Ectodermal cell (in vitro differentiated cells): ENCODE results near the gene FBXL7.

Experiments used
- H3K27ac ChIP-seq: 2 replicates; pipeline ENCODE4 v1.7.0; 2013; ENCODE audit warnings: mild to moderate bottlenecking, low read depth, low read length; ENCODE audit not compliant: insufficient read depth, poor library complexity, severe bottlenecking
- H3K27me3 ChIP-seq: 2 replicates; pipeline ENCODE4 v1.7.0; 2013; ENCODE audit warnings: mild to moderate bottlenecking, low read length; ENCODE audit not compliant: insufficient read depth, control insufficient read depth, poor library complexity, severe bottlenecking
- H3K36me3 ChIP-seq: one replicate; pipeline ENCODE4 v1.7.0; 2013; ENCODE audit warnings: low read length; ENCODE audit not compliant: control insufficient read depth, insufficient read depth
- H3K4me1 ChIP-seq: one replicate; pipeline ENCODE4 v1.7.0; 2013; ENCODE audit warnings: low read length; ENCODE audit not compliant: control insufficient read depth, insufficient read depth
- H3K4me3 ChIP-seq: 2 replicates; pipeline ENCODE4 v1.7.0; 2013; ENCODE audit warnings: low read depth, low read length, control low read depth; ENCODE audit not compliant: insufficient read depth
- H3K9me3 ChIP-seq: 2 replicates; pipeline ENCODE4 v1.7.0; 2013; ENCODE audit warnings: mild to moderate bottlenecking, low read length, moderate library complexity; ENCODE audit not compliant: control insufficient read depth
- WGBS, 2 experiments: methylation state at CpG; one replicate each; pipeline ENCODE4 v1.1.7; 2013; ENCODE audit warnings: missing lambda C conversion rate in 2 of 2; 5-methylcytosine and 5-hydroxymethylcytosine counted together

The FBXL7 gene

DNA sequence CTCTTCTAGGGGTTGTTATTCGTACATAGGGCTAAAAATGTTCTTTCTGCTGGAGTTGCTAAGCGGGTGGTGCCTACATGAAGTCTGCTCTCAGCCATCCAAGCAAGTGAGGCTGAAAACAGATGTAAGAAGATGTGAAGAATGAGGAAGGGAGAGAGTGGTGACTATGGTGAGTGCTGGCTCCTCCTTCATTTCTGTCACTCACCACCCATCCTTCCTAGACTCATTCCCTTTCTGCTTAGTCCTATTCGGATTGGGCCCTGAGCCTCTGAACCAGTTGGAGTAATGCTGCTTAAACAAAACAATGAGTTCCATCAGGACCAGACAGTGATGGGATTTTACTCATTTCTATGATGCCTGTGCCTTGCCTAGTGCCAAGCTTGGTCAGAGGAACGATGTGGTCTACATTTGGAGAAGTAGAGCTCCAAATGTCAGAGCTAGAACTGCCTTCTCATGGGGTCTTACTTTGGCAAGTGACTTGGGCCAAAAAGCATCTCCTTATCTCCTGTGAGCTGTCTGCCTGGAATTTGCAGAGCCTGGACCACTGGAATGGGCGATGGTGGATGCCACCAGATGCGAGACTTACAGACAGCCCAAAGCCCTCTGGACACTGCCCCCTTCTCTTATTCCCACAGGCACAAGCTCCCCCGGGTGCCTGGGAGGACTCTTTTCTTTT, 192.9 kb downstream of the FBXL7 start:
- Histone ChIP-seq H3K4me1 (peaks cover 21% of the 10 kb centered on the region), H3K4me3 (no peak overlapping the region)
- WGBS, 2 experiments: 96 to 97% methylated on average over 7 of the region's 7 CpGs

DNA sequence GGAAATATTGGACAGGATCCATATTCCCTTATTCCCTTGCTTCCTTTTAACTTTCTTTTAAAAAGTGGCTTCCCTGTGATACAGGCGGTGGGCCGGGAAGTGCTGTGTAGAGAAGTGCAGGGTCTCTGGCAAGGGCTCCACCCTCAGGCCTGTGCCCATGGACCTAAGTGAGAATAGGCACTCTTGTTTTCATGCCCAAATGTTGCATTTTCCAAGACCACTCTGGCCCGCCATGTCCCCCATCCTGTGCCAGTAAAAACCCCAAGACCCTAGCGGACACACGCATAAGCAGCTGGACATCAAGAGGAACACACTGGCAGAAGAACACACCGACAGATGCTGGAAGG, 193.4 kb downstream of the FBXL7 start:
- WGBS, 2 experiments: 94 to 96% methylated on average over 6 of the region's 6 CpGs

More for the DNA sequence above, 192.9 kb downstream of the FBXL7 start:
- Histone ChIP-seq H3K27ac (no peak overlapping the region), H3K27me3 (no peaks in the 10 kb centered on the region), H3K36me3 (no peaks in the 10 kb centered on the region), H3K9me3 (no peaks in the 10 kb centered on the region)

DNA sequence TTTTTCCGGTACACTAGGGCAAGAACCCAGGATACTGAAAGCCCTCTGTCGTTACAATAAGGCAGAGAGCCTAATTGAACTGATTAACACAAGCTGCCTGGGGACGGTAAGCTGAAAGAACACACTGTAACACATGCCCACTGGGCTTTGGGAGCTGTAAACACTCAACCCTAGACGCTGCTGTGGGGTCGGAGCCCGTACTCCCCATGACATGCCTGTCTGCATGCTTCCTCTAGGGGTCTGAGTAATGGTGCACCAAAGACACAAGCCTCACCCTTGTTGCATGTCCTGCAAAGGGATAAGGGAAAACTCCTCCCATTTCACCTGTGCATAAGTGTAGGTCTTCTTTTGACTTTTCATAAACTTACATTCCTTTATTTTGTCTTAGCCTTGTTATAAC, 194.0 kb downstream of the FBXL7 start:
- Histone ChIP-seq H3K4me1 (peaks cover 21% of the 10 kb centered on the region), H3K27me3 (no peaks in the 10 kb centered on the region), H3K36me3 (no peaks in the 10 kb centered on the region), H3K9me3 (no peaks in the 10 kb centered on the region), H3K4me3 (no peak overlapping the region), H3K27ac (no peak overlapping the region)
- WGBS, 2 experiments: 83 to 85% methylated on average over 6 of the region's 6 CpGs

More for the DNA sequence above, 193.4 kb downstream of the FBXL7 start:
- no peak overlapping the region for H3K4me3 ChIP-seq
- H3K4me1 ChIP-seq: peaks cover 21% of the 10 kb centered on the region
- H3K36me3 ChIP-seq: no peaks in the 10 kb centered on the region
- no peak overlapping the region for H3K27ac ChIP-seq
- H3K9me3 ChIP-seq: no peaks in the 10 kb centered on the region
- H3K27me3 ChIP-seq: no peaks in the 10 kb centered on the region

DNA sequence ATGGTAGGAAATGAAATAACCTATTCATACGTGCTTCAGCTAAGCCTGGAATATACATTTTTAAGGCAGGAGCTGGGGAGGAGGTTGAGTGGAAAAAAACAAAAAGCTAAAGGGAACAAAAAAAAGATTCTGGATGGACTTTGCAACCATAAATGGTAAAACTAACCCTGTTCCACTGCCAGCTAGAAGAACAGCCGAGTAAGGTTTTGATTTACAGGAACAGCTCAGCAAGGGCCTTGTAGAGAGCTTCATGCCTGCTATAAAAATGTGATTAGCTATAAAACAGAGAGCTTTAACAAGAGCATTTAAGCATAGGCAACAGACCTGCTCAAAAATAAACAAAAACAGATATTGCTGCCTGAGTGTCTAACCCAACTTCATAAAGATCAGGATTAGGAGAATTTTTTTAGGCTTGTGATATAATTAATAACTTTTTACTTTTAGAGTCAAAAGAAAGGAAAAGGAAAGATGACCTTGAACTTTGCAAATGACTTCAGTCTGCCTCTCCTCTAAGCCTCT, 194.8 kb downstream of the FBXL7 start:
- WGBS, 2 experiments: 88 to 100% methylated on average over 2 of the region's 2 CpGs
- no peak overlapping the region for H3K27ac ChIP-seq
- H3K27me3 ChIP-seq: no peaks in the 10 kb centered on the region
- H3K4me1 ChIP-seq: peaks cover 21% of the 10 kb centered on the region
- H3K36me3 ChIP-seq: no peaks in the 10 kb centered on the region
- no peak overlapping the region for H3K4me3 ChIP-seq
- H3K9me3 ChIP-seq: no peaks in the 10 kb centered on the region

DNA sequence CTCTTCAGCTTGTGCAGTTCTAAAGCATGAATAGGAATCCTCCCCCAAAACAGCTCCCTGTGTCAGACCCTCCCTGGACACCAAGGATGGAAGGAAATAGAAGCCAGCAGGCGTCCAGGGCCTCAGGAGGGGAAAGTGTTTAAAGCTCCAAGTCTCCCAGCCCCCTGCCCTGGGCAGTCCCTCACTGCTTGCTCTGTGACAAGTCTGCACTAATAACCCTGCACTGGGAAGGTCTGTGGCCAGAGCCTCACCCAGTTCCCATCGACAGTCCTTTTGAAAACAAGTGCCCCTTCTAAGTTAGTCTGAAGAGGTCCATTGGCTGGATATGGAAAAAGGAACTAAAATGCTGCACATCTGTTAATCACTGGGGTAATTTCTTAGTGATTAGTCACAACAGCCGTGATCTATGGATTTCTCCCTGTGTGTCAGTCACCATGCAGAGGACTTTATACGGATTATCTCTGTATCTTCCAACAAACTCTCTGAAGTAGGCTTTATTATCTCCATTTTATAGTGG, 195.3 kb downstream of the FBXL7 start:
- Histone ChIP-seq H3K36me3 (no peaks in the 10 kb centered on the region), H3K27ac (no peak overlapping the region), H3K4me1 (peaks cover 21% of the 10 kb centered on the region), H3K27me3 (no peaks in the 10 kb centered on the region), H3K4me3 (no peak overlapping the region), H3K9me3 (no peaks in the 10 kb centered on the region)
- WGBS, 2 experiments: 72 to 75% methylated on average over 3 to 4 of the region's 4 CpGs

DNA sequence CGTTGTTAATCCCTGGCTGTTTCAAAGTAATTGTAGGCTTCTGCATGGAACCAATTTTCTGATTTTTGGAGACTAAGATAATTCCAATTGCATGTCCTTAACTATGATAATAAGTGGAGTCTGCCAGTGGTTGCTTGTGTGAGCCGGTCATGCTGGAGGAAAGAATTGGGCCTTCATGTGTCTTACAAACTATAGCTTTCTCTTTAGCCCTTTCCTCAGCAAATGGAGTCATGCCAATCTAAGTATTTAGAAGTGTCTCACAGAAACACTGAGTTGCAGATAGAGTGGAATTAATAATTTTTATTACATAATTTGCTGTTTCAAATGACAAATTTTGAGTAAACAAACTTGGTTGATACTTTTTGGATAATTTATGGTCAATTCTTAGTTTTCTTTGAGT, 200.4 kb downstream of the FBXL7 start:
- Histone ChIP-seq H3K4me1 (peaks cover 2% of the 10 kb centered on the region), H3K9me3 (no peaks in the 10 kb centered on the region), H3K27ac (no peak overlapping the region), H3K4me3 (no peak overlapping the region), H3K27me3 (no peaks in the 10 kb centered on the region), H3K36me3 (no peaks in the 10 kb centered on the region)
- 95 to 100% methylated on average over 2 of the region's 2 CpGs for WGBS, 2 experiments

DNA sequence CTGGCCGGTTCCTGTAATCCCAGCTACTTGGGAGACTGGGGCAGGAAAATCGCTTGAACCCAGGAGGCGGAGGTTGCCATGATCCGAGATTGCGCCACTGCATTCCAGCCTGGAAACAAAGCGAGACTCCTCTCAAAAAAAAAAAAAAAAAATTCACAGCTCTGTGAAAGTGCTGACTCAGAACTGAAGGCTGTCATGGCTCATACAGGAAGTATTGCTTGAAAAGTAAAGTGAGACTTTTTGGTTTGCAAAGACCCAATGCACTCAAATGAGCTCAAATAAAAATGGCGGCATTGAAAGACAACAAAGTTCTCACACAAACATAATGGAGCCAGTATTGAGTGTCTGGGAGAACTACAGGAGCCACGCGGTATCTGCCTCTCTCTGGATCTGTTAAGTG, 202.1 kb downstream of the FBXL7 start:
- Histone ChIP-seq H3K27me3 (no peaks in the 10 kb centered on the region), H3K36me3 (no peaks in the 10 kb centered on the region), H3K4me3 (no peak overlapping the region), H3K9me3 (no peaks in the 10 kb centered on the region), H3K27ac (no peak overlapping the region), H3K4me1 (no peaks in the 10 kb centered on the region)
- 90% methylated on average over 9 of the region's 9 CpGs for WGBS, 2 experiments

DNA sequence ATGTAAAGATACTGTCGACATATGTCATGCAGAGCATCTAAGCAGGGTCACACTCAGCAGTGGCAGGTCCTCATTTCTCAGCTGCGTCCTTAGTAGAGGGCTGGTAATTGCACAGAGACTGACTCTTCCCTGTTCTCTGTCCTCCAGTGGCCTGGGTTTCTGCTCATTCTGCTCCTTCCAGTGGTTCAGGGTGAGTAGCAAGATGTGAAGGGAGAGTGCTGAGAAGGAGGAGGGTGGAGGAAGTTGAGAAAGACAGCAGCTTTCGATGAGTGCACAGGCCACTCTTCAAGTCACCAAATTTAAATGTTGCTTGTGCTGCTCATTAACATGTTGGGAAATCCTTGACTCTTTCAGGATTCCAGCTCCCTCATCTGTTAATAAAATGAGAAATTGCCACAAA, 203.9 kb downstream of the FBXL7 start:
- Histone ChIP-seq H3K4me1 (no peaks in the 10 kb centered on the region), H3K36me3 (no peaks in the 10 kb centered on the region), H3K27me3 (no peaks in the 10 kb centered on the region), H3K27ac (no peak overlapping the region), H3K4me3 (no peak overlapping the region), H3K9me3 (no peaks in the 10 kb centered on the region)
- 84 to 88% methylated on average over 3 of the region's 3 CpGs for WGBS, 2 experiments

DNA sequence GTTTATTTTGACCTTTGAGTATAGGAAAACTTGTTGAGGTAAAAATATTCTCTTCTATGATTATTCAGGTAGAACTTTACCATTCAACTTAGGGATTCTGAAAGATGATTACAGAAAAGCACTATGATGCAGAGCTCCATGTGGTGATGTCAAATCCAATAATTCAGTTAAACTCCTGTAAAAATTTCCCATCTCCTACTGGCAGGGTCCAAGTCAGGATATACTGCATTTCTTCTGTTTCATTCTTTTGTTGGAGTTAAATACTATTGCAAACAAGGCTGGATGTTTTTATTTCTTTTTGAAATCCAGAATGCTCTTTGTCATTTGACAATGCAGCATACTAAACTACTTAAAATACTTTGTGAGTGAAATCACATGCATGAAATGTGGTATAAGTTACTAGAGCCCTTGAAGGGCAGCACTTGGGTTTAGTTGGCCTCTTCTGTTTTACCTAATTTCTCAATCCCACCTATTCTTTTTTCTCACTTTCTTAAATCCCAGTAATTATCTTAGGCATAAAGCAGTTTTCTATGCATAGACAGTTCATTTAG, 204.5 kb downstream of the FBXL7 start:
- Histone ChIP-seq H3K27me3 (no peaks in the 10 kb centered on the region), H3K36me3 (no peaks in the 10 kb centered on the region), H3K4me1 (no peaks in the 10 kb centered on the region), H3K4me3 (no peak overlapping the region), H3K9me3 (no peaks in the 10 kb centered on the region), H3K27ac (no peak overlapping the region)

DNA sequence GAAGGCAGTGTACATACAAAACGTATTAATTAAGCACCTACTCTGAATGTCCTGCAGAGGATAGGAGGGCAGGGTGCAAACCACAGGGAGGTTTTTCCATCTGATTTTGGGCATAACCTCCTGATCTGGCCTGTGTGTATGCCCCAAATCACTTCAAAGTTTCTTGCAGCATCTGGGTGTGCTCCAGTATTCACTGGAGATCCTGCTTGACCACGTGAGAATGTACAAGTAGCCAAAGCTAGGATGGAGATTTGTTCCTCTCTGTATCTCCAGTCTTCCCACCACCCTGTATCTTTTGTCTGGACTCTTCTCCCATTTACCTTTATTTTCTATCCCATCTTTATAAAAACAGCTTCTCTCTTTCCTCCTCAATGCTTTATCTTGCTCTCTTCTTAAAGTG, 207.7 kb downstream of the FBXL7 start:
- H3K9me3 ChIP-seq: no peaks in the 10 kb centered on the region
- 96% methylated on average over 2 of the region's 2 CpGs for WGBS, 2 experiments

More for the DNA sequence above, 207.7 kb downstream of the FBXL7 start:
- H3K36me3 ChIP-seq: no peaks in the 10 kb centered on the region
- H3K4me3 ChIP-seq: no peak overlapping the region
- no peak overlapping the region for H3K27ac ChIP-seq
- H3K4me1 ChIP-seq: no peaks in the 10 kb centered on the region
- H3K27me3 ChIP-seq: no peaks in the 10 kb centered on the region
